GM18505 (cell line): ENCODE results near the gene PDS5B.

ENCODE experiments used
- ATAC-seq: cut with Tn5 transposase; IDR thresholded peaks from one replicate; pipeline ENCODE4 v1.9.1; 2021; ENCODE audit not compliant: unreplicated experiment
- POLR2A ChIP-seq: IDR thresholded peaks from 4 replicates; pipeline ENCODE4 v1.6.1; 2011; ENCODE audit warnings: borderline replicate concordance; ENCODE audit not compliant: insufficient read depth, insufficient read length; ENCODE audit errors: extremely low read depth

PDS5B gene

DNA sequence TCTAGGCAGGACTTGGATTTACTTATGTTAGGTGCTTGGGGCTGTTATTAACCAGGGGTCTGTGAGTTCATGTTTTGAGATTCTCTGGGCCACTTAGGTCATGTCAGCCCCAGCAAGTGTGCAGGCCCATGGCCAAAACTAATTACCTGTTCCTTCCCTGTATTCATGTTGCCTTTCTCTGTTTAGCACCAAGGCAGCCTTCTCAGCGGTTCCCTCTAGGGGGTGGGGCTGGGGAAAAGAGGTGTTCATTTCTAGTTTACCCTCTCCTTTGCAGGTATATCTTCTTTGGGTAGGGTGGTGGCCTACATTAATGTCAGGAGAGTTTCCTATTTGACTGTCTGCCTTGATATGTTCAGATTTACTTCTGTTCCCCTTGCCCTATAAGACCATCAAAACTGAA, 61.7 kb downstream of the PDS5B start:
- no peak for TF ChIP-seq POLR2A

DNA sequence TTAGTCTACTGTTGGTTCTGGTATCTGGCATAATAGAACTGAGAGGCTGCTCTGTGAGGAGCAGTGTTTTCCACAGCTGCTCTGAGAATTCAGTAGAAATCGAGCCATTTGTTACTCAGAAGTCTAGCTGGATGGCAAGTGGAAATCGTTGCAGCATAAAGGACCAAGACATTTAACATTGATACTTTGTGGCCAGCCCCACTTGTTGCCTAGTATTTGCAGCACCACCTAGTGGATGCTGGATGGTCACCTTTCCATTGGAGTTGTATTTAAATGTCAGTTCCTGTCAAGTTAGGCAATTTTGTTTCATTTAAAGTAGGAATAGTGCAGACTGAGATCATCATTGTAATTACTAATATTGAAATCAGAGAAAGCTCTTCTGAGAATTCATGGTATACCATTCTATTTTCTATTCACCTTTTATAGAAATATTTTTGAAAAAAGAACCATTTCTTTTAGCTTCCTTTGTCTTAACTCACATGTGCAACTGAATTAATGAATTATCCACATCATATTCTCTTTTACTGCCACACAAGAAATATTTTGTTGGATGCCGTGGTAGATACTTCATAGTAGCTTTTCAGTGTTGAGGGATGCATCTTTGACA, 64.6 kb downstream of the PDS5B start:
- ATAC-seq = peak; percentile 54
- no peak for TF ChIP-seq POLR2A

More for the DNA sequence above, 61.7 kb downstream of the PDS5B start:
- ATAC-seq = no peak

DNA sequence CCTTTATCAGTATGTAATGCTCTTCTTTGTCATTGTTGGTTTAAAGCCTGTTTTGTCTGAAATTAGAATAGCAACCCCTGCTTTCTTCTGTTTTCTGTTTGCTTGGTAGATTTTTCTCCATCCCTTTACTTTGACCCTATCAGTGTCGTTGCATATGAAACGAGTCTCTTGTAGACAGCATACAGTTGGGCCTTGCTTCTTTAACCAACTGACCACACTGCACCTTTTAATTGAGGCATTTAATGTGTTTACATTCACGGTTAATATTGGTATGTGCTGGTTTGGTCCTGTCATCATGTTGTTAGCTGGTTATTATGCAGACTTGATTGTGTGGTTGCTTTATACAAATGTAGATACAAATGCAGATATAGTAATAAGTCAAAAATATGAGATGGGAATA, 71.1 kb downstream of the PDS5B start:
- ATAC-seq = no peak
- no peak for TF ChIP-seq POLR2A

DNA sequence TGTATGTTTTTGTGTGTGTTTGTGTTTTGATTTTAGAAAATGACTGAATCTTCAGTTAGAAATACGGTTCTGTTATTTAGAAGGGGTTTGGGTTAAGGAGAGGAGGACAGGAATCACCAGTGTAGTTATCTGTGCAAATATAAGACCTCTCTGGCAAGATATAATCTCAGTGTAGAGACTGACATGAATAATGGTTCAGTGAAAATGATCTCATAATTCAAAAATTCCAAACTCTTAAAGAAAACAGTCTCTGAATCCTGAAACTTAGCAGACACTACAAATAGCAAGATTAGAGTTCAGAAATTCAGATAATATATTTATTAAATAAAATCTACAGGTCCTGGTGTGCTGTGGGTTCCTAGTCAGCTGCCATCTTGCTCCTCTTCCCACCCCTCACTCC, 73.5 kb downstream of the PDS5B start:
- no peak for ATAC-seq
- TF ChIP-seq POLR2A = no peak

DNA sequence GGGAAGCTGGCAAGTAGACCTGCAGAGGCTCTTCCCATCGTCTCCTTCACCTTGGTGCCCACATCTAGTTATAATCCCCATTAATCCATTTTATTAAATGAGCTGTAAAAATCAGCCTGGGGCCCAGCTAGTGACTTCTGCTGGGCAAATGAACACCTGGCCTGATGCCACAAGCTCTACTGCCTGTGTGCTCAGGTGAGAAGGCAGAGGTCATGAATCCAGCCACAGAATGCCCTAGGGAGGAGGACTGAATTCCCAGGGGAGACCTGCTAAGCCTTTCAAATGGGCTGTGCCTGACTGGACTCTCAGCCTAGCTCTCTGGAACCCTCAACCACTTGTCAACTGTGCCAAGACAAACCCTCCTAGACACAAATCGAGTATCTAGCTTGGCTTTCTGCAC, 74.0 kb downstream of the PDS5B start:
- TF ChIP-seq POLR2A = no peak

DNA sequence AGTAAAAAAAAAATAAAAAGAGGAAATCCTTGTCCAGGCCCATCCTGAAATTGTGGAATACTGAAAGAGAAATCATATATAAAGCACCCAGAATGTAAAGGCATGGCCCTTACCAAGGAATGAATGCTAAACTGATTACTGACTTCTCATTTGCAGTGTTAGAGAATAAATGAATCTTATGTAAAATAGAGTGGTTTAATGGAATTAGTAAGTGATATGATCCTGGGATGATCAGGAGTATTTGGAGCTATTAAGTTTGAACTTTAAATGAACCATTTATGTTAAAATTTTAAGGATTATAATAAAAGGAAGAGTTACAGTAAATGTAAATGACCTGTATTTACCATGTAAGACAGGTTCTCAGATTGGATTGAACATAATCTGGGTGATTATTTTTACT, 75.4 kb downstream of the PDS5B start:
- TF ChIP-seq POLR2A = no peak
- no peak for ATAC-seq

More for the DNA sequence above, 74.0 kb downstream of the PDS5B start:
- no peak for ATAC-seq

GRCh38 chr13:32663660-32664059, 77.4 kb downstream of the PDS5B start:
- TF ChIP-seq POLR2A = no peak
- ATAC-seq = no peak

DNA sequence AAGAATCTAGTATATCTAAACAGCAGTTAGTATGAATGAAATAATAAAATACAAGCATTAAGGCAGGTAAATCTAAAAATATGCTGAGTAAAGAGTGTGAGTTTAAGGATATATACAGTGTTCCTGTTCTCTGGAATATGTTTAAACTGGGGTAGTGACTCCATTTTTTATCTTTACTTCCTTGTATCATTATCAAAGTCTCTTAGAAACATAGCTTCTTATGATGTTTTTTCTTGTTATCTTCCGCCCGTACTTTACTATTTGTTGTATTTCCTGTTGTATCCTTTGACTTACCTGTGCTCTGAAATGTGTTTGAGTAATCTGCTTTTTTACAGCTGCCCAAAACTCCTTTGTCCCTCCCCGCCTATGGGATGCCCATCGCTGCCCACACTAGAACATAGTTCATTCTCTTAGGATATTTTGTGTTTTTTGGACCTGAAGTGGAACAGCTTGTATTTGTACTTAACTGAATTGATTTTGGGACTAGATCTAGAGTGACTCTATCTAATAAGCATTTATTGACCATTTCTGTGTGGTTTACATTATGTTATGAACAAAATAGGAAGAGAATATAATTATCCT, 80.8 kb downstream of the PDS5B start:
- no peak for ATAC-seq
- TF ChIP-seq POLR2A = no peak

GRCh38 chr13:32669030-32669646, 82.9 kb downstream of the PDS5B start:
- TF ChIP-seq POLR2A = no peak
- no peak for ATAC-seq

DNA sequence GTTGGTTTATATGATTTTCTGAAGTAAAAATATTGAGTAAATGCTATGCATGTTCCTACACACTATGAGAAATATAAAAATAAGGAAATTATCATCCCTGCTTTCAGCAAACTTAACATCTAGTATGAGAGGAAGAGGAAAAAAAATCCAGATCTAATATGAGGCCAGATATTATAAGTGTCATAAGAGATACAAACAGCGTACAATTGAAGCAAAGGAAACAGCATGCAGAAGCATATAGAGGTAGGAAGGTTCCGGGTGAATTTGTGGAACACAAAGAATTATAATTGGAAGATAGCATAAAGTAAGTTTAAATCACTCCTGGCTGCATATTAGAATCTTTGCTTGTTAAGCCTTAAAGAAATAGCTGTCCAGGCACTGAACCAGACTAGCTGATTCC, 88.3 kb downstream of the PDS5B start:
- TF ChIP-seq POLR2A = no peak

GRCh38 chr13:32676242-32676641, 90.0 kb downstream of the PDS5B start:
- no peak for ATAC-seq
- TF ChIP-seq POLR2A = no peak

More for the DNA sequence above, 88.3 kb downstream of the PDS5B start:
- ATAC-seq = no peak

GRCh38 chr13:32682130-32682529, 95.9 kb downstream of the PDS5B start:
- no peak for TF ChIP-seq POLR2A
- ATAC-seq = no peak

DNA sequence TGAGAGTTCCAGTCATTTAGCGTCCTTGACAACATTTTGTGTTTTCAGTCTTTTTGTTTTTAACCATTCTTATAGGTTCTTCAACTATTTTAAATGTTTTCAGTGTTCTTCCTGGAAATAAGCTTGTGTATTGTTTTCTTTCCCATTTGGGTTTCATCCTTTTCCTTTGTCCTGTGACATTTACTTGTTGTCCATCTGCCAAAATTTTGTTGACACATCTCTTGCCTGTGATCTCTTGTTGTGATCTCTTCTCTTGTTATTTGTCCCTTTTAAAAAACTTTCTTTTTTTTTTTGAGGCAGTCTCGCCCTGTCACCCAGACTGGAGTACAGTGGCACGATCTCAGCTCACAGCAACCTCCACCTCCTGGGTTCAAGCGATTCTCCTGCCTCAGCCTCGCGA, 96.5 kb downstream of the PDS5B start:
- no peak for ATAC-seq
- TF ChIP-seq POLR2A = no peak

- no peak for ATAC-seq
Observed at GRCh38 chr13:32687275-32687674, 101.0 kb downstream of the PDS5B start.

More at GRCh38 chr13:32687275-32687674, 101.0 kb downstream of the PDS5B start:
- no peak for TF ChIP-seq POLR2A
